Naive thymus-derived CD4-positive, alpha-beta T cell (primary cell): ENCODE measurements around the gene ASB16. TPM values are rescaled to one million over a fixed set of nuclear protein-coding genes. Genes with fewer than 3 reads are reported as not detected.
"Not testable (repeated sequence)": the region's sequence is repeated elsewhere in the genome, so short reads cannot be mapped to it uniquely, and the experiment has no call there.

Source experiments
- ATAC-seq: fragments of 150-1000 bp; cut with Tn5 transposase; 2 replicates; pipeline ENCODE4 v1.10.0; 2021; ENCODE audit warnings: mild to moderate bottlenecking, moderate library complexity
- CTCF ChIA-PET: fragments of 350-600 bp; sonication (Branson Sonifier 250); formaldehyde crosslinking; loops from one replicate; lab custom pipeline; 2021; ENCODE audit warnings: antibody characterized with exemption; lab: Charles Lee
- POLR2A ChIA-PET: fragments of 350-600 bp; sonication (Branson Sonifier 250); formaldehyde crosslinking; loops from one replicate; lab custom pipeline; 2021; ENCODE audit warnings: antibody characterized with exemption, inconsistent platforms; lab: Charles Lee
- DNase-seq, 9 donors: peaks; one replicate each; pipeline versions ENCODE4 v3.0.0 to v3.0.0-alpha.2; 2020 to 2022; ENCODE audit warnings: mixed read lengths in 1 of 9
- H3K27ac ChIP-seq: one replicate; pipeline ENCODE4 v1.7.0; 2013; ENCODE audit warnings: mild to moderate bottlenecking, low read depth, low read length, moderate library complexity
- H3K27me3 ChIP-seq, 2 donors: one replicate each; pipeline ENCODE4 v1.7.0; 2013; ENCODE audit warnings: low read length in 2 of 2, mild to moderate bottlenecking in 2 of 2, moderate library complexity in 2 of 2; ENCODE audit not compliant: control insufficient read depth in 2 of 2, insufficient read depth in 2 of 2
- H3K36me3 ChIP-seq, 3 experiments: 1 replicate in 2 of 3; 2 replicates in 1 of 3; pipeline ENCODE4 v1.7.0; 2013; ENCODE audit warnings: low read length in 3 of 3, mild to moderate bottlenecking in 3 of 3, moderate library complexity in 1 of 3; ENCODE audit not compliant: insufficient read depth in 3 of 3, control insufficient read depth in 2 of 3
- H3K4me1 ChIP-seq, 2 donors: one replicate each; pipeline ENCODE4 v1.7.0; 2013; ENCODE audit warnings: low read length in 2 of 2, mild to moderate bottlenecking in 2 of 2, moderate library complexity in 1 of 2; ENCODE audit not compliant: control insufficient read depth in 2 of 2, insufficient read depth in 2 of 2
- H3K4me3 ChIP-seq: 2 replicates; pipeline ENCODE4 v1.7.0; 2013; ENCODE audit warnings: mild to moderate bottlenecking, low read length
- H3K9me3 ChIP-seq, 3 experiments: 1 replicate in 2 of 3; 2 replicates in 1 of 3; pipeline ENCODE4 v1.7.0; 2013; ENCODE audit warnings: low read length in 3 of 3; ENCODE audit not compliant: control insufficient read depth in 2 of 3
- H3K27ac Mint-ChIP-seq, 9 donors: one replicate each; pipeline ENCODE4 v1.8.0; 2020 to 2022; ENCODE audit warnings: mixed read lengths in 9 of 9, mild to moderate bottlenecking in 8 of 9, moderate library complexity in 5 of 9, inconsistent platforms in 2 of 9
- H3K27me3 Mint-ChIP-seq, 5 donors: one replicate each; pipeline ENCODE4 v1.8.0; 2021 to 2022; ENCODE audit warnings: mixed read lengths in 5 of 5, mild to moderate bottlenecking in 1 of 5
- H3K36me3 Mint-ChIP-seq, 5 donors: one replicate each; pipeline ENCODE4 v1.8.0; 2020 to 2022; ENCODE audit warnings: mixed read lengths in 5 of 5, mild to moderate bottlenecking in 3 of 5, inconsistent platforms in 1 of 5
- H3K4me1 Mint-ChIP-seq, 7 donors: one replicate each; pipeline ENCODE4 v1.8.0; 2020 to 2022; ENCODE audit warnings: mixed read lengths in 7 of 7, mild to moderate bottlenecking in 3 of 7, inconsistent platforms in 1 of 7
- H3K4me3 Mint-ChIP-seq, 10 donors: one replicate each; pipeline ENCODE4 v1.8.0; 2020 to 2022; ENCODE audit warnings: mild to moderate bottlenecking in 10 of 10, mixed read lengths in 10 of 10, moderate library complexity in 6 of 10, inconsistent platforms in 2 of 10
- H3K9me3 Mint-ChIP-seq, 11 donors: one replicate each; pipeline ENCODE4 v1.8.0; 2020 to 2022; ENCODE audit warnings: mixed read lengths in 11 of 11, mild to moderate bottlenecking in 4 of 11, inconsistent platforms in 1 of 11, moderate library complexity in 1 of 11
- intact Hi-C, 2 donors: fragments of 100-400 bp; cut with micrococcal nuclease; formaldehyde crosslinking; loops; one replicate each; pipeline ENCODE4 v1.15.1; 2023
- polyA plus RNA-seq, 2 donors: library from polyadenylated mRNA; unstranded; fragments of 300-500 nt; fragmentation: Illumina TruSeq; gene quantifications; one replicate each; pipeline ENCODE4 v1.2.3, GENCODE V29; 2021
- total RNA-seq, 6 experiments: library from RNA in 5 of 6; stranded (reverse) in 5 of 6; gene quantifications; 1 replicate in 5 of 6; 2 replicates in 1 of 6; pipeline ENCODE4 v1.2.3 and lab custom pipeline; 2021 to 2026

The ASB16 gene
- total and polyA plus RNA-seq, 7 experiments from 2014 or later = 0.08 to 0.34 TPM; not detected in 5

DNA sequence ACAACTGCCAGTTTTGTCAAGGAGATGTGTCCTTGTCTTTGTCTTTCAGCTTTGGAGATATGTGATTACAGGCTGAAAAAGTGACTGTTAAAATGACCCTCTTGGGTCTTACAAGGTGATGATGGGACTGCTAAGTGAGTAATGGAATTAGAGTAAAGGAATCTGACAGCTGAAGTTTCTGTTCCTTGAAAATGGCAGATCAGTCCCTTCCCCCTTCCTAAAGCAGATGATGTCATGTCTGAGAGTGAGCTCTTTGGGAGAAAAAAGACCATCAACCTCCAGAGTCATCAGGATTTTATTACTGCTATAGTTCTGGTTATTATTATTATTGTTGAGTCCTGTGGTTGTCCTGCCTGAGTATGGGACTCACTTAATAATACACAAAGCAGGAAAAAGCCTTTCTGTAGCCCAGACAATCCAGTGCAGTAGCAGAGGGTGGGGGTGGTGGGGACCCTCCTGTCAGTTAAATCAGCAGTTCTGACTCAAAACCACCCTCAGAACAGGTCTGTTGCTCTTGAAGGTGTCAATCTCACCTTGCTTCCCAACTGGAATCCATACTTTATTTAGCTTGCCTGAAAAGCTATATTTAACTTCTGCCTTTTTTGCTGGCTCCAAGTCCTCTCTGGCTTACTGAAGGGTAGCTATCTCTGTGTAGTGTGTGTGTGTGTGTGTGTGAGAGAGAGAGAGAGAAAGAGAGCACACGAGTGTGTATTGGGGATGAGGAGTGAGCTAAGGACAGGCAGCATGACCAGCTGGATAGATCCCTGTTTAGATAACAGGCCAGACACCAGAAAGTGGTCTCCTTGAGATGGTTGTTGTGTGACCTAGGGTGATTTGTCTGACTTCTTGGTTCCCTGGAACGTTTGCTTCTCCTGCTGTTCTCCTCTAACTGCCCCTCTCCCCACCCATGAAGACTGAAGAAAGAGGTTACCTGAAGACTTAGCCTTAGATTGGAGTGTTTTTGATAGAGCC is 23.8 kb upstream of the ASB16 start:
- H3K4me3 Mint-ChIP-seq = no peak overlapping the region
- H3K4me1 Mint-ChIP-seq = peaks cover 0 to 27% (median 6%) of the 10 kb centered on the region in 7 donors
- no peaks in the 10 kb centered on the region for H3K9me3 ChIP-seq
- no peak overlapping the region for H3K4me3 ChIP-seq
- no peak overlapping the region for H3K27ac Mint-ChIP-seq
- POLR2A ChIA-PET = interaction anchor here (0.6 to 1.5 kb wide), 4 partner anchors 13 to 162 kb away, joined by 3 to 4 read pairs (median 4); partner anchors contain the start of gene HDAC5
- peaks cover 0 to 4% of the 10 kb centered on the region in 2 donors for H3K4me1 ChIP-seq
- H3K27ac ChIP-seq = no peak overlapping the region
- peaks cover 0 to 10% (median 0%) of the 10 kb centered on the region in 5 donors for H3K36me3 Mint-ChIP-seq
- H3K27me3 ChIP-seq = no peaks in the 10 kb centered on the region
- CTCF ChIA-PET = interaction anchor here (1.4 kb wide), 1 partner anchor 186 kb away, joined by 3 read pairs; no protein-coding TSS in a partner anchor
- H3K9me3 Mint-ChIP-seq = peaks cover 0 to under 1% (median 0%) of the 10 kb centered on the region in 11 donors
- intact Hi-C loops = no loop called here
- no peaks in the 10 kb centered on the region for H3K36me3 ChIP-seq
- H3K27me3 Mint-ChIP-seq = no peaks in the 10 kb centered on the region
- DNase-seq = no peak
- ATAC-seq = no peak

DNA sequence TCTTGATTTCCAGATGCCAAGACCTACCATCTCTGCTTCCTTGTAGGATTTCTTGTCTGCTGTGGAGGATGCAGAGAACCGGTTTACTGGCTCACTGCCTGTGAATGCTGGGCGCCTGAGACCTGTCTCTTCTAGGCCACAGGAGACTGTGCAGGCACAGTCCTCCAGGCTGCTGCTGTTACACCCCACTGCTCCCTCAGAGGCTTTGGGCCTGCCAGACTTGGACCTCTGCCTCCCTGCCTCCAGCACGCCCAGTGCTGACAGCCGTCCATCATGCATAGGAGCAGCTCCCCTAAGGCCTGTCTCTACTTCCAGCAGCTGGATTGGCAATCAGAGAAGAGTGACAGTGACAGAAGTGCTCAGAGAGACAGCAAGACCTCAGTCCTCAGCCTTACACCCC is 22.7 kb upstream of the ASB16 start:
- Histone ChIP-seq H3K4me3 (no peak overlapping the region), H3K4me1 (no peaks in the 10 kb centered on the region), H3K27me3 (no peaks in the 10 kb centered on the region), H3K36me3 (no peaks in the 10 kb centered on the region), H3K27ac (no peak overlapping the region), H3K9me3 (no peaks in the 10 kb centered on the region)
- ATAC-seq (no peak), DNase-seq (no peak)
- Mint-ChIP-seq H3K4me1 (peaks cover 0 to 20% (median 0%) of the 10 kb centered on the region in 7 donors), H3K27me3 (no peaks in the 10 kb centered on the region), H3K27ac (no peak overlapping the region), H3K9me3 (no peaks in the 10 kb centered on the region), H3K4me3 (no peak overlapping the region), H3K36me3 (peaks cover 0 to 10% (median 0%) of the 10 kb centered on the region in 5 donors)
- POLR2A ChIA-PET = no interaction called here
- intact Hi-C loops = no loop called here
- CTCF ChIA-PET = interaction anchor here (1.5 kb wide), 1 partner anchor 21 kb away, joined by 3 read pairs; no protein-coding TSS in a partner anchor

DNA sequence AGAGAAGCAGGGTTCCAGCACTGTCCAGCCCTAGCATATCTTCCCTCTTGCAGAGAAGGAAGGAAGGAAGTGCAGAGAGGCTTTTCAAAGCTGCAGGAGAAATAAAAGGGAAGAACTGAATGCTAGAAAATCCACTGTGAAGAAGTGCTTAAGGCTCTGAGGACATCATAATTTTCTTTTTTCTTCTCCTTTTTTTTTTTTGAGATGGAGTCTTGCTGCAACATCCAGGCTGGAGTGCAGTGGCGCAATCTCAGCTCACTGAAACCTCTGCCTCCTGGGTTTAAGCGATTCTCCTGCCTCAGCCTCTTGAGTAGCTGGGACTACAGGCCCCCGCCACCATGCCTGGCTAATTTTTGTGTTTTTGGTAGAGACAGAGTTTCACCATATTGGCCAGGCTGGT is 21.4 kb upstream of the ASB16 start:
- H3K36me3 Mint-ChIP-seq, H3K9me3 Mint-ChIP-seq, DNase-seq, ATAC-seq, intact Hi-C loops, H3K4me3 Mint-ChIP-seq, H3K27me3 Mint-ChIP-seq, H3K4me1 ChIP-seq, H3K9me3 ChIP-seq, POLR2A ChIA-PET, H3K27ac Mint-ChIP-seq, H3K36me3 ChIP-seq, H3K27me3 ChIP-seq, H3K4me3 ChIP-seq, H3K27ac ChIP-seq: not testable (repeated sequence)
- peaks cover 0 to 21% (median 0%) of the 10 kb centered on the region in 7 donors for H3K4me1 Mint-ChIP-seq
- CTCF ChIA-PET = interaction anchor here (1.0 to 1.5 kb wide), 3 partner anchors 19 to 107 kb away, joined by 3 to 4 read pairs (median 3); partner anchors contain the start of gene TMUB2

DNA sequence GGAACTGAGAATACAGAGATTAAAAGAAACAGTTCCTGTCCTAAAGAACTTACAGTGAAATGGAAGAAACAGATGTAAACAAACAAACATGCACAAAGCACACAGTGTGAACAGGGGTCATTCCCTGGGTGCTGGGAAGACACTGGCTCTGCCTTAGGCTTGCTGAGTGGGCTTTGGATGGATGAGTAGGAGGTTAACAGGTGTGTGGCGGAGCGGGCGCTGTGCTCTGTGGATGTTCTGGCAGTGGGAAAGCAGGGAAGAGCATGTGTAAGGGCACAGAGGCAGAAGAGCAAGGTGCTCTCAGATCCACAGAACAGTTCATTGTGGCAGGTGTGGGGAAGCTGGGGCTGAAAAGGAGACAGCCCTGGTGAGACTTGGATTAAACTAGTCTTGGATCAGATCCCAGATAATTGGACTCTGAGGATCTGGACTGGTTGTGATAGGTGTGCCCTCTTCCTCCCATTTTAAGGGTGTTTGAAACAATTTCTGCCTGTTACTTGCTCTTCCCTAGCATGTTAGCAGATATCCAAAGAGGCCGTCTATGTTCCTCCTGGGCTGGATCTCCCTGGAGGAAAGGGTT is 20.7 kb upstream of the ASB16 start:
- ChIA-PET POLR2A (interaction anchor here (0.7 kb wide), 1 partner anchor 72 kb away, joined by 3 read pairs; no protein-coding TSS in a partner anchor), CTCF (no interaction called here)
- ATAC-seq (no peak), DNase-seq (no peak)
- H3K9me3 ChIP-seq = no peaks in the 10 kb centered on the region
- Mint-ChIP-seq H3K4me3 (peak overlapping the region in 1 of 10 donors; percentile 5), H3K27ac (peak overlapping the region in 3 of 9 donors; percentile 44 to 77 (median 51)), H3K9me3 (no peaks in the 10 kb centered on the region), H3K27me3 (no peaks in the 10 kb centered on the region), H3K4me1 (peaks cover 0 to 21% (median 0%) of the 10 kb centered on the region in 7 donors), H3K36me3 (peaks cover 0 to 13% (median 0%) of the 10 kb centered on the region in 5 donors)
- no peak overlapping the region for H3K4me3 ChIP-seq
- H3K4me1 ChIP-seq = no peaks in the 10 kb centered on the region
- no peaks in the 10 kb centered on the region for H3K36me3 ChIP-seq
- intact Hi-C loops = no loop called here
- no peak overlapping the region for H3K27ac ChIP-seq
- no peaks in the 10 kb centered on the region for H3K27me3 ChIP-seq

DNA sequence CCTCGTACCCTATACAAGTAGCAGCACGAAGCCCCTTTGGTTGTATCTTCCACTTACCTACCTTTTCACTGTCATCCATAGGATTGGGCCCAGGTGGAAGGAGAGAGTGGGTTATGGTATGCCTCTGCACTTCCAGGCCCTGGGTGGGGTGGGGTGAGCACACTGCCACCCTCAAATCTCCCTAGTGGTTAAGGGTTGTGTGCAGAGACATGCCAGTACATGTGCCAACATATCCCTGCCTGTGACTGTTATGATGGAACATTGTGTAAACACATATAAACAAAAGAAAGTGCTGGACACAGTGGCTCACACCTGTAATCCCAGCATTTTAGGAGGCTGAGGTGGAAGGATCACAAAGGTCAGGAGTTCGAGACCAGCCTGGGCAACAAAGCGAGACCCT is 17.6 kb upstream of the ASB16 start:
- Mint-ChIP-seq H3K27me3 (no peaks in the 10 kb centered on the region), H3K4me1 (peaks cover 0 to 14% (median 0%) of the 10 kb centered on the region in 7 donors), H3K27ac (peak overlapping the region in 1 of 9 donors; percentile 9), H3K9me3 (no peaks in the 10 kb centered on the region), H3K36me3 (peaks cover 0 to 9% (median 0%) of the 10 kb centered on the region in 5 donors), H3K4me3 (no peak overlapping the region)
- Histone ChIP-seq H3K4me3 (no peak overlapping the region), H3K36me3 (no peaks in the 10 kb centered on the region), H3K9me3 (no peaks in the 10 kb centered on the region), H3K27me3 (no peaks in the 10 kb centered on the region), H3K4me1 (no peaks in the 10 kb centered on the region), H3K27ac (no peak overlapping the region)
- DNase-seq (no peak), ATAC-seq (no peak)
- intact Hi-C loops = no loop called here
- ChIA-PET POLR2A (interaction anchor here (1.1 kb wide), 1 partner anchor 17 kb away, joined by 3 read pairs; the partner anchor contains the start of gene ASB16), CTCF (no interaction called here)

DNA sequence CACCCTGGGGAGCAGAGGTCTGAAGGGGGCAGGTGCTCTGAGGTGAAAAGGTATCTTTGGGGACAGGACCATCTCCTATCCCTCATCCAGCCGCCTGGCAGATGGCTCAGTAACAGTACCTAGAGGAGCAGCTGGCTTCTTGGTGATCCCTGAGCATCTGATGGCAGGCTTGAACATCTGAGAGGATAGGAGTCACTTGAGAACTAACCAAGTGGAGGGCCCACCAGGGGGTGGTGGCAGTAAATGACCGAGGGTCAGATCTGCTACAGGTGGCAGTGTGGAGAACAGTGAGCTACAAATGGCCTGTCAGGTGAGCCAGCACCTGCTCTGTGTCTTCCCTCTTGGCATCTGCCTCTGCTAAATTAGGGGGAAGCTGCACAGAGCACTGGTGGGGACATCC is 15.0 kb upstream of the ASB16 start:
- Mint-ChIP-seq H3K27ac (no peak overlapping the region), H3K27me3 (no peaks in the 10 kb centered on the region), H3K4me1 (peaks cover 0 to 7% (median 0%) of the 10 kb centered on the region in 7 donors), H3K4me3 (no peak overlapping the region), H3K9me3 (no peaks in the 10 kb centered on the region), H3K36me3 (peaks cover 0 to 5% (median 0%) of the 10 kb centered on the region in 5 donors)
- ATAC-seq (no peak), DNase-seq (no peak)
- Histone ChIP-seq H3K27me3 (no peaks in the 10 kb centered on the region), H3K4me1 (no peaks in the 10 kb centered on the region), H3K27ac (no peak overlapping the region), H3K9me3 (no peaks in the 10 kb centered on the region), H3K4me3 (no peak overlapping the region), H3K36me3 (no peaks in the 10 kb centered on the region)
- intact Hi-C loops = no loop called here
- CTCF ChIA-PET = interaction anchor here (0.6 kb wide), 1 partner anchor 113 kb away, joined by 4 read pairs; no protein-coding TSS in a partner anchor
- POLR2A ChIA-PET = interaction anchor here (0.5 to 0.6 kb wide), 2 partner anchors 86 to 137 kb away, joined by 4 to 5 read pairs; no protein-coding TSS in a partner anchor
